GM10266 (cell line): Measurements from ENCODE around the gene LEFTY2.

ENCODE experiments used
- DNase-seq: peaks from one replicate; pipeline ENCODE4 v3.0.0; 2012; ENCODE audit errors: extremely low spot score
- TF ChIP-seq, protein P1 (sequence below): IDR thresholded peaks from 2 replicates; pipeline ENCODE4 v1.5.1; 2012; ENCODE audit warnings: mild to moderate bottlenecking, low read depth; ENCODE audit not compliant: control insufficient read depth, insufficient read depth; ENCODE audit errors: missing control alignments

LEFTY2 gene

DNA sequence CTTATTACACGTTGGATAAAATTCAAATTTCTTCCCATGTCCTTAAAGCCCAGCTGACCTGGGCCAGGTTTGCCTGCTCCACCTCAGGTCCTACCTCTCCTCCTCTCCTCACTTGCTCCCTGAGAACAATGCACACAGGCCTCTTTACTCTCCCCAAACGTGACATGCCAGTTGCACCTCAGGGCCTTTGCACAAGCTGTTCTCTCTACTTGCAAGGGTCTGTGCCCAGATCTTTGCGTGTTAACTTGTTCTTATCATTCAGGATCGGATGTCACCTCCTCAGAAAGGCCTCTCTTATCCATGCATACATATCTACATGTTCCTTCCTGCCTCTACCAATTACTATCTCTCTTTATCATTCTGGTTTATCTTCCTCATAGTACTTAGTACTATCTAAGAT, 37.4 kb downstream of the LEFTY2 start:
- no peak for DNase-seq
- TF ChIP-seq, protein P1, sequence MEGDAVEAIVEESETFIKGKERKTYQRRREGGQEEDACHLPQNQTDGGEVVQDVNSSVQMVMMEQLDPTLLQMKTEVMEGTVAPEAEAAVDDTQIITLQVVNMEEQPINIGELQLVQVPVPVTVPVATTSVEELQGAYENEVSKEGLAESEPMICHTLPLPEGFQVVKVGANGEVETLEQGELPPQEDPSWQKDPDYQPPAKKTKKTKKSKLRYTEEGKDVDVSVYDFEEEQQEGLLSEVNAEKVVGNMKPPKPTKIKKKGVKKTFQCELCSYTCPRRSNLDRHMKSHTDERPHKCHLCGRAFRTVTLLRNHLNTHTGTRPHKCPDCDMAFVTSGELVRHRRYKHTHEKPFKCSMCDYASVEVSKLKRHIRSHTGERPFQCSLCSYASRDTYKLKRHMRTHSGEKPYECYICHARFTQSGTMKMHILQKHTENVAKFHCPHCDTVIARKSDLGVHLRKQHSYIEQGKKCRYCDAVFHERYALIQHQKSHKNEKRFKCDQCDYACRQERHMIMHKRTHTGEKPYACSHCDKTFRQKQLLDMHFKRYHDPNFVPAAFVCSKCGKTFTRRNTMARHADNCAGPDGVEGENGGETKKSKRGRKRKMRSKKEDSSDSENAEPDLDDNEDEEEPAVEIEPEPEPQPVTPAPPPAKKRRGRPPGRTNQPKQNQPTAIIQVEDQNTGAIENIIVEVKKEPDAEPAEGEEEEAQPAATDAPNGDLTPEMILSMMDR, result no peak

DNA sequence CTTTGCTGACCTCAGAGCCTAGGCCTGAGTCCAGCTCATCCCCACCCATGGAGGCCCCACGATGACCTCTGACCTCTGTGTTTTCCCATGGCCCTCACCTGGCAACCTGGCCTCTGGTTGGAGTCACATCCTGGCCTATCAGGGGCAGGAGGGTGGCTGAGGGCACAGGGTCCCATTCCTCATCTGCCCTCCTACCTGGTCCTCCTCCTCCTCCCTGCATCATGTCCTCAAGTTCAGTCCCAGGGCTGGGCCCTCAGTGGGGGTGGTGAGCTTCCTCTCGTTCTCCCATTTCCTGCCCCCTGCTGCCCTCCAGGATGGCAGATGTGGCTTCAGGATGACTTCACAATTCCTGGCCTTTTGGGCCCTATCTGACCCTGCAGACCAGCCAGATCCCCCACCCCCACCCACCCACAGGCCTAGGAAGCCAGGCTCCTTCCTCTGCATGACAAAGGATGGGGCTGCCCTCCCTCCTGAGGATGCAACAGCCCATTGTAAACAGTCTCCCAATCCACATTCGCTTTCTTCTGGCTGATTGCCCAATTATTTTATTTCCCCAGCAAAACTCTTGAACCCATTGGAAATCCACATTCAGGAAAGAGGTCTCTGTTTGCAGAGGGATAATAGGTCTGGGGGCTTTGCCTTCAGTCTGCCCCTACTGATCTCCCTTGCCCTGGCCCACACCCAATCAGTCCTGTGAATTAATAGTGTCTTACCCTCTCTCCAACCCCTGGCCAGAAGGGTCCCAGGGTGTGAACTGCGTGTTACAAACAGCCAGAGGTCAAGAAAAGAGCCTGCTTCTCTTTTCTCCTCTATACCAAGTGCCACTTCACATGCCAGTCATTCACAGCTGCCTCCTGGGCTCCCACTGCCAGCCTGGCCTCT, 41.7 kb downstream of the LEFTY2 start:
- no peak for DNase-seq
- TF ChIP-seq, protein P1, result no peak

DNA sequence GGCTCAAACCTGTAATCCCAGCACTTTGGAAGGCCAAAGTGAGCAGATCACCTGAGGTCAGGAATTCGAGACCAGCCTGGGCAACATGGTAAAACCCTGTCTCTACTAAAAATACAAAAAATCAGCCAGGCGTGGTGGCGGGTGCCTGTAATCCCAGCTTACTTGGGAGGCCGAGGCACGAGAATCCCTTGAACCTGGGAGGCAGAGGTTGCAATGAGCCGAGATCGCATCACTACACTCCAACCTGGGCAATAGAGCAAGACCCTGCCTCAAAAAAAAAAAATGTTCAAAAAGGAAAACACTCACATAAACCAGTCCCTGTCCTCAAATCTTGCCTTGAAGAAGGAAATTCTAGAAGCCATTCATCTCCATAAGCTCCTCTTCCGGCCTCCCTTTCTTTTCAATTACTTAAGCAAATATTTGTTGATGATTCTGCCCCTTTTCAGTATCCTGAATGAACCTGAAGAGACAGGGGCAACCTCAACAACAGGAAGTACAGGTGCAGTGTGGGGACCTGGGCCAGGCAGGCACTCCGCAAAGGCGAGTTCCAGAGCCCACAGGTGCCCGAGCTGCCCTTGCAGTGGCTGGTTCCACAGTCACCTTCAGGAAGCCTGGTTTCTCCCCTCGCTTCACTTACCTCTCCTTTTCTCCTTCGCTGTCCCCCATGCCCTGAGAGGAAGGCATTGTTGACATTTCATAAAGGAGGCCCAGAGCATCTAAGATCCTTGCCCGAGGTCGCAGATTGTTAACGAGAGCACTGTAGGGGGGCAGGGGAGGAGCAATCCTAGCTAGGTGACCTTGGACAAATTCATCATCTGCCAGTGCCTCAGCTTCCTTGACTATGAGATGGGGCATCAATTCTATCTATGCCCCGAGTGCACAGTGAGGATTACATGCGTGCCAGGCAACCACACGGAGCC, 43.2 kb downstream of the LEFTY2 start:
- no peak for DNase-seq
- TF ChIP-seq, protein P1, result no peak

DNA sequence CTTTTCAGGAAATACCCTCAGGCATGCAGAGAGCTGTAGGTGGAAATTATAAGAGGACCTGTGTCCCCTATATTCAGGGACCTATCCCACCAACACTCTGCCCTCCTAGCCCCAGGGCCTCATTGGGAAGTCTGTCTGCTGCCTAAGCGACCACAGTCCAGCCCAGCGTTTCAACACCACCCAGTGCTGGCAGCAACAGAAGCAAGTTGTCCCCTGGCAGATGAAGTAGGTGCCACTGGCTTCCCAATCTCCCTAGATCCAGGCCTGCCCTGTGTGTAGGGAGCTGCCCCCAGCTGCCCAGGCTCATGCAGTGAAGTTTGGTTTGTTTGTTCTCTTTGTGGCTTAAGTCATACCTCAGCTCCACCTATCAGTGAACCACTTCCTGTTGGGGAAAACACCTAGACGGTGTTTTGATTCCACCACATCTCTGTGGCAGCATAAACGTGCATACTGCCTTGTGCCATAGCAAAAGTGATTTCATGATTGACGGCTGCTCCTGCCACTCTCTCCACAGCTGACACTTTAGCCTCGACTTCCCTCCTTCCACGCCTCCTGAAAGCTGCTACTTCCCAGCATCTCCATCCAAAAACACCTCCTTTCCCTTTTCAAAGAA, 44.0 kb downstream of the LEFTY2 start:
- TF ChIP-seq, protein P1, result no peak
- peak; percentile 91 for DNase-seq

DNA sequence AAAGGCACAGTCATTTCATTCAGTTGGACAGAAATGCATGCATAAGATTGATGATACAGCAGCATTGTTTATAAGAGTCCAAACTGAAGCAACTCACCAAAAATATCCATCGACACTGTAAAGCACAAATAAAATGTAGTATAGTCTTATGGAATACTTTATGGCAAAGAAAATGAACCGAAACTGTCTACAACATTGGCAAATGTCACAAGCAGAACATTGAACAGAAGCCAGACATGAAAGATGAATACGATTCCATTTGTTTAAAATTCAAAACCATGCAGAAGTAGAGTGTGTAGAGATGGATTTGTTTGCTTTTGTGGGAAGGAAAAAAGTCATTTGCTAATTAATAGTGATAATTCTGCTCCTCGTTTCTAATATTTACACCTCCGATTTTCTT, 44.5 kb downstream of the LEFTY2 start:
- DNase-seq, result no peak
- TF ChIP-seq, protein P1, result no peak

DNA sequence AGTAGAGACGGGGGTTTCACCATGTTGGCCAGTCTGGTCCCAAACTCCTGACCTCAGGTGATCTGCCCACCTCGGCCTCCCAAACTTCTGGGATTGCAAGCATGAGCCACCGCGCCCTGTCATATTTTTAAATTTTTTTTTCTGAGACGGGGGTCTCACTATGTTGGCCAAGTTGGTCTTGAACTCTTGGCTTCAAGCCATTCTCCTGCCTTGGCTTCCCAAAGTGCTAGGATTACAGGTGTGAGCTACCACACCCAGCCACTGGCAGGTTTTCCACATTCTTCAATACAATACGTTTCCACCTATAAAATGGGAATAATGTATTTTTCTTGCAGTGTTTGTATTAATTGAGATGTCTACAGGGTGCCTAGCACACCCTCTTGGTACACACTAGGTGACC, 48.7 kb downstream of the LEFTY2 start:
- TF ChIP-seq, protein P1, result no peak
- DNase-seq, result no peak
